Stimulated activated naive B cell treated with anti-CD40 and anti-IgM and Interleukin-4, amounts not matched to agents 10 μg/mL and 1 μg/mL and 100 μg/mL, for 72 hours (primary cell): ENCODE results near the gene MCRIP1.

Source experiments
- ATAC-seq, 2 donors: fragments of 150-1000 bp; cut with Tn5 transposase; replicated peaks; 2 replicates each; pipeline ENCODE4 v1.10.0; 2021; ENCODE audit warnings: moderate library complexity in 1 of 2
- DNase-seq: peaks from one replicate; pipeline ENCODE4 v3.0.0; 2021
- H3K27ac Mint-ChIP-seq: one replicate; pipeline ENCODE4 v1.8.0; 2022; ENCODE audit warnings: mild to moderate bottlenecking, mixed read lengths
- H3K27me3 Mint-ChIP-seq, 2 donors: one replicate each; pipeline ENCODE4 v1.8.0; 2022; ENCODE audit warnings: mixed read lengths in 2 of 2
- H3K36me3 Mint-ChIP-seq, 2 donors: one replicate each; pipeline ENCODE4 v1.8.0; 2022; ENCODE audit warnings: mixed read lengths in 2 of 2, mild to moderate bottlenecking in 1 of 2
- H3K4me1 Mint-ChIP-seq, 2 donors: one replicate each; pipeline ENCODE4 v1.8.0; 2022; ENCODE audit warnings: mixed read lengths in 2 of 2, mild to moderate bottlenecking in 1 of 2
- H3K4me3 Mint-ChIP-seq, 2 donors: one replicate each; pipeline ENCODE4 v1.8.0; 2022; ENCODE audit warnings: mild to moderate bottlenecking in 2 of 2, mixed read lengths in 2 of 2, moderate library complexity in 1 of 2
- H3K9me3 Mint-ChIP-seq, 2 donors: one replicate each; pipeline ENCODE4 v1.8.0; 2022; ENCODE audit warnings: mixed read lengths in 2 of 2, mild to moderate bottlenecking in 1 of 2

The MCRIP1 gene

DNA sequence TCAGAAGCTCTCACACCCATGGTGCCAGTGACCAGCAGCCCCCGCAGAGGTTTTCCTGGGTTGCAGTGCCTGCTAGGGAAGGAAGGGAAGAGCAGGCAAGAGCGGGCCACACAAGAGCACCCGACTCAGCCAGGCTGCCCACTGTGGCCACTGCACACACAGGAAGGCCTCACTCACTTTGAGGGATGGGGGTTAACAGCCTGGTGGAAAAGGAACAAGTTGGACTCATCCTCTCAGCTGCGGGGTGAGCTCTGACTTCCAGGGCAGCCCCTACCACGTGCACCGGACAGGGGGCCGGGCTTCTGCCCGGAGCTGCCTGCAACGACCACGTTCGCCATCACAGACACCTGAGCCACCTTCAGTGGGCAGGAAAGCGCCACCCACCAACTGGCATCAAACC lies 19.1 kb upstream of the MCRIP1 start:
- H3K27ac Mint-ChIP-seq, result peak overlapping the region; percentile 47
- H3K9me3 Mint-ChIP-seq, result no peaks in the 10 kb centered on the region
- H3K27me3 Mint-ChIP-seq, result no peaks in the 10 kb centered on the region
- H3K36me3 Mint-ChIP-seq, result peaks cover 41 to 44% of the 10 kb centered on the region in 2 donors
- DNase-seq (no peak), ATAC-seq (no peak)
- no peak overlapping the region for H3K4me3 Mint-ChIP-seq
- peaks cover 4 to 10% of the 10 kb centered on the region in 2 donors for H3K4me1 Mint-ChIP-seq

DNA sequence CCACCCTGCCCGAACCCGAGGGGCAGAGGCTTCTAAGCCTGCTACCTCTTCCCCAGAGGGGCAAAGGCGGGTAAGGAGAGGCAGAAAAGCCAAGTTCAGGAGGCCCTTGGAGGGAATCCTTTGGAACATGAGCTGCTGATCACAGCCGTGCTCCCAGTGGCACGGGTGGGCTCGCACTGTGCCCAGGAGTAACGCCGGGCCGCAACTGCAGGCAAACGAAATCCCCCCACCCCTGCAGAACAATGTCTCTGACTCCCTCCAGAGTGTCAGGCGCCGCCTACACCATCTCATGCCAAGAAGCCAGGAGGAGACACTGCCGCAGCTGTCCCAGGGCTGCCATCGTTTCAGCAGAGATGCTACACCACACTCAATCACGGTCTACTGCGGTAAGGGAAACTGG lies 18.3 kb upstream of the MCRIP1 start:
- Mint-ChIP-seq H3K9me3 (no peaks in the 10 kb centered on the region), H3K36me3 (peaks cover 43 to 47% of the 10 kb centered on the region in 2 donors)
- no peak for DNase-seq

DNA sequence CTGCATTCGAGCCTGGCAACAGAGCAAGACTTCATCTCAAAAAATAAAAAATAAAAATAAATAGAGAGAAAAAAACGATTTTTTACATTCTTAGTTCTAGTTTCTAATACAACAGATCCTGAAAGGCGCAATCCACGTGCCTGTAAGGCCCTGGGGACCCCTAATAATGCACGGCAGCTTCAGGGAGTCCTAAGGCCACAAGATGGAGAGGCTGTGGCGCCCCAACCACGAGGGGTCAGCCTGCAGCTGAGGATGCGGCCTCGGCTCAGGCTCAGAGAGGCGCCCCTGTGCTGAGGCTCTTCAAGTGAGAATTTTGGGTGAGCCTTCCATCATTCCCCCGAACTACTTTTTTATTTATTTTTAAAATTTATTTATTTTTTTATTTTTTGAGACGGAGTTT lies 16.4 kb upstream of the MCRIP1 start:
- H3K27me3 Mint-ChIP-seq, result no peaks in the 10 kb centered on the region
- H3K9me3 Mint-ChIP-seq, result no peaks in the 10 kb centered on the region
- H3K27ac Mint-ChIP-seq, result no peak overlapping the region
- ATAC-seq (no peak), DNase-seq (no peak)
- H3K4me1 Mint-ChIP-seq, result peaks cover 0 to 4% of the 10 kb centered on the region in 2 donors
- H3K36me3 Mint-ChIP-seq, result peaks cover 47 to 54% of the 10 kb centered on the region in 2 donors
- H3K4me3 Mint-ChIP-seq, result no peak overlapping the region

More for the DNA sequence above, 18.3 kb upstream of the MCRIP1 start:
- no peak for ATAC-seq
- Mint-ChIP-seq H3K4me3 (no peak overlapping the region), H3K27me3 (no peaks in the 10 kb centered on the region), H3K4me1 (peaks cover 4 to 10% of the 10 kb centered on the region in 2 donors), H3K27ac (no peak overlapping the region)

DNA sequence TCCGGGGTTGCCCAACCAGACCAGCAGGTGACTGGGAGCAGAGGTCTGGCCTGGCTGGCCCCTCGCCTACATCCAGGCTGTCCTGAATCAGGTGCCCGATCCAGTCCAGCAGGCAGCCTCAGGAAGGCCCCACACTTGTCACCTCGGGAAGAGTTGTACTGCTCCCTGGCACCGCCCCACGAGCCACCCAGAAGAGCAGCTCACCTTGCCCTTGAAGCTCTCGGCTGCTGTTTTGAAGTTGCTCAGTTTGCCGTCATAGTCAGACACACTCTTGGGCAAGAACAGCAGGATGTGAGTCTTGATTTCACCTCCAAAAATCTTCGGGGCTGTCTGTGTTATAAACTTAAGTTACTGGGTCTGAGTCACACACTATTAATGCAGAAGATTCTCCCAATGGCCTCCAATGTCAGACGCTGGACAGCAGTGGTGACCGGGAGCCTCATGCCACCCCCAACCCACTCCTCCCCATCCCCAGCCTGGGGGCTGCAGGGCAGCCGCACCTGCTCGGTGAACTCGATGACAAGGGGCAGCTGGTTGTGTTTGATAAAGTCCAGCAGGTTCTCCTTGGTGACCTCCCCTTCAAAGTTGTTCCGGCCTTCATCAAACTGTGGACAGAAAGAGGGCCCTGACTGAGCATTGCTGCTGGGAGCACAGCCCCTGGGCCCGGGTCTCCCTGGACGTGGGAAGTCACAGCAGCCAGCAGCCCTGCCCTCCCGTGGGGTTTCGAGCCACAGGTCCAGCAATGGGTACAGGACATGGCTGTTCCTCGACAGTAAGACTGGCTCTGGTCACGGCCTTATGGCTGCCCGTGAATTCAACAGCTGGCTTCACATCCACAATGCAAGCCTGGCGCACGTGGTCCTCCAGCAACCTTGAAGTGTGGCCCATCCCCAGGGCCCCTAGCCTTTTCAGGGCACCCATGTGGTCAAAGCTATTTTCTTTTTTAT lies 13.9 kb upstream of the MCRIP1 start:
- Mint-ChIP-seq H3K36me3 (peaks cover 52 to 58% of the 10 kb centered on the region in 2 donors), H3K9me3 (no peaks in the 10 kb centered on the region)
- no peak for ATAC-seq

DNA sequence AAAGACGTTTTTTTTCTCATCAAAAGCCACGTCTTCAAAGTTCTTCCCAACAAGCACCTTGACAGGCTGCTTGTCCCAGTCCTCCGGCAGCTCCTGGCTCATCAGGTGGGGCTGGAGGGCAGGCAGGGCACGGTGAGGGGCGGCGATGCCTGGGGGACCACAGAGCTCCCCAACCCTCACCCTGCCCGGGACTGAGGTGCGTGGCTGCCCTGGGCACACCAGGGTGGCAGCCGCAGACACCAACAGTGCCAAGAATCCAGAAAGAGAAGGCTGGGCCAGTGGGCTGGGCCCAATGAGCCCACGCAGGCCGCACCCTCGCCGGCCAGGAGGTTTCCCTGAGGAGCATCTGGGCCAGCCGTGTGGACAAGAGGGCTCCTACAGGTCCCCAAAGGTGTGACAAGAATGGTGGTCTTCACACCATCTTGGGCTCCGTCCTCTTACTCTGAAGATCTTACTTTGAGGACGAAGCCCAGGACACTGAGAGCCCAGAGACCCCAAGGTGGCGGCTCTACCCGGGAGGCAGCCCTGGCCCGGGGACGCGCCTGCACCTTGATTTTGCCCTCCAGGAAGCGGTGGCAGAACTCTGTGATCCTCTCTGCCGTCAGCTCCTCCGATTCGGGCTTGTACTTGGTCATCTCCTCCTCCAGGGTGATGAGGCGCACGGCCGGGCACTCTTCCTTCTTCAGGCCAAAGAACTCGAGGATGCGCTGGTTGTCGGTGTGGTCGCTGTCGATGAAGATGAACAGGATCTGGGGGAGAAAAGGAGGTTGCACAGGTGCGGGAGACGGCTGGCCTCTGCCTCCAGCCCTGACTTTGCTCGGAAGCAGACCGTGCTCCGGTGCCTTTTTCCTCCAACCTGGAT lies 13.0 kb upstream of the MCRIP1 start:
- Mint-ChIP-seq H3K9me3 (no peaks in the 10 kb centered on the region), H3K36me3 (peaks cover 43 to 49% of the 10 kb centered on the region in 2 donors), H3K27ac (no peak overlapping the region), H3K27me3 (no peaks in the 10 kb centered on the region), H3K4me1 (peaks cover 0 to 2% of the 10 kb centered on the region in 2 donors), H3K4me3 (no peak overlapping the region)
- DNase-seq (no peak), ATAC-seq (no peak)

More for the DNA sequence above, 13.9 kb upstream of the MCRIP1 start:
- DNase-seq, result no peak
- no peak overlapping the region for H3K4me3 Mint-ChIP-seq
- H3K27ac Mint-ChIP-seq, result no peak overlapping the region
- no peaks in the 10 kb centered on the region for H3K27me3 Mint-ChIP-seq
- peaks cover 0 to 2% of the 10 kb centered on the region in 2 donors for H3K4me1 Mint-ChIP-seq

DNA sequence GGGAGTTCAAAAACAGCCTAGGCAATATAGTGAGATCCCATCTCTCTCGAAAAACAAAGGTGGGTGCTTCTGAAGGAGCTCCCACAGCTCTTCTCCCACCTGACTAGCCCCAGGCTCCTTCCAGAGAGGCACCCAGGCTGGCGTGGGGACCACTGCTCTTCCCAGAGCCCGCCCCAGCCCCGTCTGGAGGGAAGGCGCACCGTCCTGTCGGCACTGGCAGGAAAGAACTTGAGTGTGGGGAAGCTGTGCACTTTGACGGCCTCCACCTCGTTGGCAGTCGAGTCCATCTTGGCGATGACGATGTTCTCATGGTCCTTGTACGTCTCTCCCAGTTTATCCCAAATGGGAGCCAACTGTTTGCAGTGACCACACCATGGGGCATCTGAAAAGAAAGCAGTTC lies 12.3 kb upstream of the MCRIP1 start:
- DNase-seq (no peak), ATAC-seq (no peak)
- Mint-ChIP-seq H3K9me3 (no peaks in the 10 kb centered on the region), H3K4me3 (no peak overlapping the region), H3K27me3 (no peaks in the 10 kb centered on the region), H3K36me3 (peaks cover 40 to 47% of the 10 kb centered on the region in 2 donors), H3K4me1 (peaks cover 0 to 2% of the 10 kb centered on the region in 2 donors), H3K27ac (no peak overlapping the region)

DNA sequence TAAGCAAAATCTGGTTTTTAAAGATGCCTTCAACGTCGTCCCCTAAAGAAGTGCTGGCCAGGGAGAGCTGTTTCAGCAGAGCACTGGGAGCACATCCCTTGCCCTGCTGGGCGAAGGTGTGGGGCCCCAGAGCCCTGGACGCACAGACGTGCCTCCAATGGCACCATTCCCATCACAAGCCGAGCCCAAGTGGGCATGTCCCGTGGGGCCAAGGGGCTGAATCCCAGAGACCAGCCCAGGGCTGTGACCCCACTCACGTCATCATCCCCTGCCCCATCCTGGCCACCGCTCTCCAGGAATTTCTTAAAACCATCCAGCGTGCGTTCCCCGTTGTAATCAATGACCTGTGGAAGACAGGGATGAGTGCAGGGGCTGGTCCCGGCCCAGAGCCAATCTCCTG lies 11.8 kb upstream of the MCRIP1 start:
- peak overlapping the region; percentile 72 for H3K27ac Mint-ChIP-seq
- DNase-seq (no peak), ATAC-seq (no peak)
- peaks cover 40 to 47% of the 10 kb centered on the region in 2 donors for H3K36me3 Mint-ChIP-seq
- H3K4me1 Mint-ChIP-seq, result peaks cover 0 to 2% of the 10 kb centered on the region in 2 donors
- no peaks in the 10 kb centered on the region for H3K27me3 Mint-ChIP-seq
- H3K9me3 Mint-ChIP-seq, result no peaks in the 10 kb centered on the region
- H3K4me3 Mint-ChIP-seq, result no peak overlapping the region

DNA sequence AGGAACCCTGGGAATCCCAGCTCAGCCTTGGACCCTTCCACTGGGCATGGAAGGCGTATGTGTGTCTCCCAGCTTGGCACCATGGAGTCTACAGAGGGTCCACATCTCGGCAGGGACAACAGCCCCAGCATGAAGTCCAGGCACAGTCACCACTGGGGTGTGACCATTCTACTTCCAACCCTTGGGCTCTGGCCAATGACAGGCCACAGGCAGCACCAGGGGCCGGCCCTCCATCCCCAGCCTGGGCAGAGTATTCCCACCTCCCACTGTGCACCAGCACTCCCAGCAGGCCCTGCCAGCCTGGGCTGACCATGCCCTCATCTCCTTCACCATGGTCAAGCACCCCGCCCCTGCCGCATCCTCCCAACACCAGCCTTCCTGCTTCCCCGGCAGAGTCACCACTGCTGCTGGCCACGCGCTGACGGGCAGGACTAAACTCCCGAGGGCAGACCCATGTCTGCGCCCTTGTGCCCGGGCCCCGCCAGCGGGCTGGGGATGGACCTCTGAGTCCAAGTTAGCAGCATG lies 11.3 kb upstream of the MCRIP1 start:
- Mint-ChIP-seq H3K9me3 (no peaks in the 10 kb centered on the region), H3K36me3 (peaks cover 40 to 47% of the 10 kb centered on the region in 2 donors), H3K4me1 (peaks cover 0 to 2% of the 10 kb centered on the region in 2 donors), H3K27me3 (no peaks in the 10 kb centered on the region), H3K4me3 (peak overlapping the region in 1 of 2 donors; percentile 6), H3K27ac (peak overlapping the region; percentile 72)
- no peak for ATAC-seq
- no peak for DNase-seq

DNA sequence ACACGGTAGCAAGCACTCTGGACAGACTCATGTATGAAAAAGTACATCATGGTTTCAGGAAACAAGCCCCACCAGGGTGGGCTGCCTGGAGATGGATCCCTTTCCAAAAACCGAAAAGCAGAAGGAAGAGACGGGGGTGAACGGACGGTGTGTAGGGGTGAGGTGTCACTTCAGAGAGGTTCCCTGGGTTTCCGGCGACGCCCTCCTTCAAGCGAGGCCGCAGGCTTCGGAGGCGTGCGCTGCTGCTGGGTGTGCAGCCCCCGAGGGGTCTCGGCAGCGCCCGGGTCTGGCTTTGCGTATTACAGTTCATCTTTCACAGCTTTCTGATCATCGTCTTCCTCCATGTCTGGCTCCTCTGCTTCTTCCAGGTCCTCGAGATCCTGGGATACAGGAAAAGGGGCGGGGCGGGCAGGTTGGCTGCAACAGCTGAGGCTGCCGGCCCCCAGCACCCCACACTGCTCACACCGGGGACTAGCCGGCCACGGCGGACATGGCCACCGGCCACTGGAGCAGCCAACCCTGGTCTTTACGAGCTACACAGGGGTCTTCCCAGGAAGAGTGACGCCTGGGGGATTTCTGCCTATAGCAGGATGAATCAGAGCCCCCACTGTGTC lies 10.7 kb upstream of the MCRIP1 start:
- H3K27me3 Mint-ChIP-seq, result no peaks in the 10 kb centered on the region
- peaks cover 36 to 42% of the 10 kb centered on the region in 2 donors for H3K36me3 Mint-ChIP-seq
- H3K4me3 Mint-ChIP-seq, result no peak overlapping the region
- no peak overlapping the region for H3K27ac Mint-ChIP-seq
- ATAC-seq, result no peak
- no peaks in the 10 kb centered on the region for H3K9me3 Mint-ChIP-seq
- peaks cover 0 to 2% of the 10 kb centered on the region in 2 donors for H3K4me1 Mint-ChIP-seq
- no peak for DNase-seq

DNA sequence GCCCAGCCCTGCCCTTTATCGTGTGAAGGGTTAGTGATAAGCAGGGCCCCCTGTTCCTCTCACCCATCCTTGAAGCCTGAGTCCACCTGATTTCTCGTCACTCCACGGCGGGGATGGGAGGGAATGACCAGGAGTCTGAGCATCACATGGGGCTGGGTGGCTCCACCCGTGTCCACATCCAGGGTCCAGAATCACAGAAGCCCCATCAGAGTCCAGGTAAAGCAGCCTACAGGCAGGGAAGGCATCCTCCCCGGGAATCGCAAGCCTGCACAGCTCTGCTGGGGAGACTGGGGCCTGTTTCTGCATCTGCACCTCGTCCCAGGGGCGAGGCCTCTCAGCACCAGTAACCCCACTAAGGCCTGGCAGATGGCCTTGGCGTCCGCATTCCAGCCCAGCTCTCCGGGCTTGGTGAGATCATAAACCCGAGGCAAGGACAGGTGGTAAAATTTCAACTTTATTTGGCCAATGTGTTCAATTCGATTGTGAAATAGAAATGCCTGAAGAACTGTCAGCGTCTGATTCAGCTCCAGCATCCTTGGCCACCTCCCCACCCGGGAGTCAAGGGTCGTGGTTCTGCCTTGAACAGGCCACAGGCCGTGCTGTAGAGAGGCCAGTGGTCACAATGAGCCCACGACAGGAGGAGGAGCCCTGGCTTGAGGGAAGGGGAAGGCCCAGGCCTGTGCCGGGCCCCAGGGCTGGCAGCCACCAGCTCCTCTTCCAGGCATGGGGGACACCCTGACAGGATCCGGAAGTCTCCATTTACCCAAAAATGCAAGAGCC lies 9.8 kb upstream of the MCRIP1 start:
- H3K27me3 Mint-ChIP-seq, result no peaks in the 10 kb centered on the region
- DNase-seq, result no peak
- no peak overlapping the region for H3K27ac Mint-ChIP-seq
- peaks cover 34 to 39% of the 10 kb centered on the region in 2 donors for H3K36me3 Mint-ChIP-seq
- peaks cover 0 to 2% of the 10 kb centered on the region in 2 donors for H3K4me1 Mint-ChIP-seq
- H3K9me3 Mint-ChIP-seq, result no peaks in the 10 kb centered on the region
- H3K4me3 Mint-ChIP-seq, result no peak overlapping the region
- ATAC-seq, result no peak

DNA sequence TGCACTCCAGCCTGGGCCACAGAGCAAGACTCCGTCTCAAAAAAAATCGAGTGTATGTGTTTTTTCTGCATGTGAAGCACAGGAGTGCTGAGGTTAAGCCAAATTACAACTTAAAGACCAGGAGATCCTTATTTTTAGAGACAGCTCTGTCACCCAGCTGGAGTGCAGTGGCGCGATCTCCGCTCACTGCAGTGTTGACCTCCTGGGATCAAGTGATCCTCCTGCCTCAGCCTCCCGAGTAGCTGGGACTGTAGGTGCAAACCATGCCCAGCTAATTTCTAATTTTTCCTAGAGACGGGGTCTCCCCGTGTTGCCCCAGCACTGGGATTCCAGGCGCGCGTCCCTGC lies 9.3 kb upstream of the MCRIP1 start:
- DNase-seq (no peak), ATAC-seq (no peak)
- Mint-ChIP-seq H3K4me3 (no peak overlapping the region), H3K27me3 (no peaks in the 10 kb centered on the region), H3K27ac (no peak overlapping the region), H3K9me3 (no peaks in the 10 kb centered on the region), H3K4me1 (peaks cover 0 to 2% of the 10 kb centered on the region in 2 donors), H3K36me3 (peaks cover 34 to 39% of the 10 kb centered on the region in 2 donors)

DNA sequence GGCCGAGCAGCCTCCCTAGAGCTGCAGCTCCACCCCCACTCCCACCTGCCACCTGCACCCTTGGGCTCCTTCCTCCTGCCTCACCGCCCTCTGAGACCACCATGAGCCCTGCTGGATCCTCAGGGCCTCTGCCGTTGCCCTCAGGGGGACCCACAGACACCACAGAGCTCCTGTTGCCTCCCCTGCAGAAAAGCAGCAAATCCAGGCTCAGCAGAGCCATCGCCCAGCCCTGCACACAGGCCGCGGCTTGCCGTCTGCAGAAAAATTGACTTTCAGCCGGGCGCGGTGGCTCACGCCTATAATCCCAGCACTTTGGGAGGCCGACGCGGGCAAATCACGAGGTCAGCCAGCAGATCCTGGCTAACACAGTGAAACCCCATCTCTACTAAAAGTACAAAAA lies 8.8 kb upstream of the MCRIP1 start:
- H3K27ac Mint-ChIP-seq, result no peak overlapping the region
- H3K27me3 Mint-ChIP-seq, result no peaks in the 10 kb centered on the region
- H3K4me3 Mint-ChIP-seq, result no peak overlapping the region
- H3K9me3 Mint-ChIP-seq, result no peaks in the 10 kb centered on the region
- ATAC-seq (no peak), DNase-seq (no peak)
- H3K36me3 Mint-ChIP-seq, result peaks cover 33 to 35% of the 10 kb centered on the region in 2 donors
- peaks cover 0 to 2% of the 10 kb centered on the region in 2 donors for H3K4me1 Mint-ChIP-seq
